Mononuclear cell (primary cell): Measurements from ENCODE around the gene MED25. TPM values are rescaled to one million over a fixed set of nuclear protein-coding genes. Genes with fewer than 3 reads are reported as not detected.

ENCODE experiments used
- H3K27me3 ChIP-seq: 2 replicates; pipeline ENCODE4 v1.6.0; 2011; ENCODE audit warnings: low read length, control low read depth; ENCODE audit not compliant: insufficient read depth
- H3K4me1 ChIP-seq: 2 replicates; pipeline ENCODE4 v1.5.1; 2011; ENCODE audit warnings: mild to moderate bottlenecking, low read length, control low read depth; ENCODE audit not compliant: insufficient read depth
- H3K4me3 ChIP-seq: 2 replicates; pipeline ENCODE4 v1.5.1; 2011; ENCODE audit warnings: mild to moderate bottlenecking, low read length, moderate library complexity
- H3K9me3 ChIP-seq: 2 replicates; pipeline ENCODE4 v1.5.1; 2011; ENCODE audit warnings: low read depth, mild to moderate bottlenecking, control low read depth, low read length
- total RNA-seq: library from RNA; depleted of rRNA; stranded (reverse); fragments of >200 nt; gene quantifications from one replicate; pipeline ENCODE4 v1.2.3, GENCODE V29; 2012

MED25 gene
- total RNA-seq, 1 donor = 15.1 TPM

DNA sequence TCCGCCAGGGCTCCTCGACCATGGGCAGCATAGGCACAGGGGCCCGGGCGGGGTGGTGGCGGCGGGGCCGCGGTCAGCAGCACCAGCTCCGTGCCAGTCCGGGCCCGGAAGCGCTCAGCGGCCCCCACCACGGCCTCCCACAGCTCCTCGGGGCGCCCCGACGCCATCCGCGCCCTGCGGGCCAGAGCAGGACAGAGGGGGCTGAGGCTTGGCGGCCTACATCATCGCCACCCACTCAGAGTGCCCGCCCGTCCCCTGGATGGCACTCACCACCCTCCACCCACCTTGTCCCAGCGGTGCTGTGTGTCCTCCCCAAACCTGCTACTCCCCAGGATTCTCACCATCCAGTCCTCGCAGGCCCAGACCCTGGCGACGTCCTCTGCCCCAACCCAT lies 55.0 kb downstream of the MED25 start:
- H3K4me3 ChIP-seq = no peak overlapping the region
- no peaks in the 10 kb centered on the region for H3K27me3 ChIP-seq
- peaks cover 36% of the 10 kb centered on the region for H3K4me1 ChIP-seq
- H3K9me3 ChIP-seq = no peaks in the 10 kb centered on the region

DNA sequence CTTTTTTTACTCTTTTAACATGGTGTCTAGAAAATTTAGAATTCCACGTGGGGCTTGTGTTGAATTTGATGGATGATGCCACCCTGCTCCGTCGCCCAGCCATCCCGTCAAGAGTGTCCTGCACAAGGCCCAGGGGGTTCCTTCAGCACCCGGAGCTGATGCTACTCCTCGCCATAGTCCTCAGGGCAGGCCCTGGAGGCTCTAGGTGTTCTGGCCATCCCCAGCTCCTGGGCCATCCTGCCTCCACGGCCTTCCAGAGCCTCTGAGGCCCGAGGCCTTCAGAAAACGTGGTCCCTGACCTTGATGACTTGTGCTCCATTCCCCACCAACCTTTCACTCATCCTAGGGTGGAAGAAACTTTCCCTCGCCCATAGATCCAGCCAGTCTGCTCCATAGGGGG lies 55.7 kb downstream of the MED25 start:
- Histone ChIP-seq H3K27me3 (no peaks in the 10 kb centered on the region), H3K4me1 (peaks cover 36% of the 10 kb centered on the region), H3K4me3 (no peak overlapping the region), H3K9me3 (no peaks in the 10 kb centered on the region)

DNA sequence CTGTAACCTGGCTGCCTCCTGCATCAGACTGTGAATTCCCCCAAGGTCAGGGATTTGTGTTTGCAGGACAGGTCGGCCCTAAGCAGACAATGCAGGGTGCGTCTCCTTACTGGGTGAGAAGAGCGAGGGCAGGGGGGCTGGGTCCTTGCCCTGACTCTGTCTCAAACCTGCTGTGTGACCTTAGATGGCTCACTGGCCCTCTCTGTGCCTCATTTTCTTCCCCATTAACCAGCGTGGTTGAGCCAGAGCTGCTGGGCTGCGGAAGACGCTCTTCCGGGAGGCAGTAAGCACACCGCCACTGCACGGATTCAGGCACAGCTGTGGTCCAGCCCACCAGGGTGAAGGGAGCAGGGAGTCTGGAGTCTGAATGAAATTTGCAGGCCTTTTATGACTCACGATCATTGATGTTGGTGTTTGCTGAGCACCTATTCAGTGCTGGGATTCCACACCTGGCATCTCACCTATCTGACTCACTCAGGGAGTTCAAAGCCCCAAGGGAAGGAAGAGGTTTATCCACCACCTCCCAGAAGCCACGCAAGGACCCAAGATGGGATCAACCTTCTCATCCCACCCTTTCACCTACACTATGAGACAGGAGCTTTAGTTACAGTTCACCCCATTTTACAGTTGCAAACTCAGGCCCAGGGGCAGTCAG lies 56.5 kb downstream of the MED25 start:
- no peaks in the 10 kb centered on the region for H3K9me3 ChIP-seq
- no peaks in the 10 kb centered on the region for H3K27me3 ChIP-seq
- H3K4me1 ChIP-seq = peaks cover 38% of the 10 kb centered on the region
- H3K4me3 ChIP-seq = no peak overlapping the region

DNA sequence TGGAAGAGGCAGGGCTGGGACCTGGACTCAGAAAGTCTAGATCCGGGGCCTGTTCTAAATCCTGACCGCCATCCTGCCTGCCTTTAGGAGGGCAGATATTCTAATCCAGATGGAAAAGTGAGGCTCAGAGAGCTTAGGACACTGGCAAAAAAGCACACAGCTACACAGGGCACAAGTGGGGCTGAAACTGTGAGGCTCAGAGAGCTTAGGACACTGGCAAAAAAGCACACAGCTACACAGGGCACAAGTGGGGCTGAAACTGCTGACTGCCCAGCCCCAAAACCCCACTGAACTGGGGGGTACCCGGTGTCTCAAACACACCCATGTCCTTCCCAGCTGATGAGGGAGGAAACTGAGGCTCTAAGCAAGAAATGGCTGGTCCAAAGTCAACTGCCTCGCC lies 57.1 kb downstream of the MED25 start:
- Histone ChIP-seq H3K27me3 (no peaks in the 10 kb centered on the region), H3K4me3 (no peak overlapping the region), H3K4me1 (peaks cover 33% of the 10 kb centered on the region), H3K9me3 (no peaks in the 10 kb centered on the region)

DNA sequence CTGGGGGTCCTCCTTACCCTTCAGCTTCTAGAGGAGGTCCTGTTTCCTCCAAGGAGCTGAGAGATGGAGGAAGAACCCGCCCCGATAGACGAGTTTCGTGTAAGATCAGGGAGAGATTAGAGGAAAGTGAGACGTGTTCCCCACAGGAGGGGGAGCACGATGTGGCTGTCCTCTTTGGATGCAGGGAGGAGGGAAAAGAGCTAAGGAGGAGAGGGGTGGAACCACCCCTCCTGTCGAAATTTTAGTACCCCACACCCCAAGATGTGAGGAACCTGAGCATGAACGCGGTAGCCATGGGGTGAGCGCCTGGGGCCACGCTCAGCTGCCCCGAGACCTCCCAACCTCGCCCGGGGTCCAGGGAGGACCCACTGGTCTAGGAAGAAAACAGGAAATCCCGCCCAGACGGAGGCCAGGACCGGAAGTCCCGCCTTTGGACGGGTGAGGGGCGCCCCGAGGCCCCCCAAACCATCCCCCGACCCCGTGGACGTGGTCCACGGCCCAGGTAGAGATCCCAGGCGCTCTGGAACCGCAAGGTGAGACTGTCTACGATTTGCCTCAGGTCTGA lies 57.9 kb downstream of the MED25 start:
- Histone ChIP-seq H3K4me1 (peaks cover 25% of the 10 kb centered on the region), H3K4me3 (peak overlapping the region; percentile 99), H3K9me3 (no peaks in the 10 kb centered on the region), H3K27me3 (no peaks in the 10 kb centered on the region)

DNA sequence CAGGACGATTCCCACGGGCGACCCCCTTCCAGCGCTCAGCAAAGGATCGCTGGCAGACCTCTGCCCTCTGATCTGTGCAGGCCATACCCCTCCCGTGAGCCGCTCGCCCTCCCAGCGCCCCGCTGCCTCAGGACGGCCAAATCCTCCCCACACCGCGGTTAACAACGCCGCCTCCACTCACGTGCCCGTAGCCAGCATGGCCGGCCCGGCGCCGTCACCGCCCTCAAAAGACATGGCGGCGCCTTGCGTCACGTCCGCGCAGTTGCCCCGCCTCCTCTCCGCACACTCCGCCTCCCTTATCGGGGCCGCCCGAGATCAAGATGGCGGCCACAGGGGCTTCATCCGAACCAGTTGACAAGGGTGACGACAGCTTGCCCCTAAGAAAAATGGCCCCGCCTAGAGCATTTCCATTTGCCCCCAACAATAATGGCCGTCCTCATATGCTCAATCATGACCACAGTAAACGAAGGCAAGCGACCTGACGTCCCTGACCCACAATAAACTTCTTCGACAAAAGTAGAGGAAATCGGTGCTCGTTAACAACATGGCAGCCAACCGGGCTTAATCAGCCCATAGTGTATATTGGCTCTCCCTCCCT lies 58.4 kb downstream of the MED25 start:
- Histone ChIP-seq H3K27me3 (no peaks in the 10 kb centered on the region), H3K4me1 (peaks cover 25% of the 10 kb centered on the region), H3K4me3 (peak overlapping the region; percentile 99), H3K9me3 (no peaks in the 10 kb centered on the region)

DNA sequence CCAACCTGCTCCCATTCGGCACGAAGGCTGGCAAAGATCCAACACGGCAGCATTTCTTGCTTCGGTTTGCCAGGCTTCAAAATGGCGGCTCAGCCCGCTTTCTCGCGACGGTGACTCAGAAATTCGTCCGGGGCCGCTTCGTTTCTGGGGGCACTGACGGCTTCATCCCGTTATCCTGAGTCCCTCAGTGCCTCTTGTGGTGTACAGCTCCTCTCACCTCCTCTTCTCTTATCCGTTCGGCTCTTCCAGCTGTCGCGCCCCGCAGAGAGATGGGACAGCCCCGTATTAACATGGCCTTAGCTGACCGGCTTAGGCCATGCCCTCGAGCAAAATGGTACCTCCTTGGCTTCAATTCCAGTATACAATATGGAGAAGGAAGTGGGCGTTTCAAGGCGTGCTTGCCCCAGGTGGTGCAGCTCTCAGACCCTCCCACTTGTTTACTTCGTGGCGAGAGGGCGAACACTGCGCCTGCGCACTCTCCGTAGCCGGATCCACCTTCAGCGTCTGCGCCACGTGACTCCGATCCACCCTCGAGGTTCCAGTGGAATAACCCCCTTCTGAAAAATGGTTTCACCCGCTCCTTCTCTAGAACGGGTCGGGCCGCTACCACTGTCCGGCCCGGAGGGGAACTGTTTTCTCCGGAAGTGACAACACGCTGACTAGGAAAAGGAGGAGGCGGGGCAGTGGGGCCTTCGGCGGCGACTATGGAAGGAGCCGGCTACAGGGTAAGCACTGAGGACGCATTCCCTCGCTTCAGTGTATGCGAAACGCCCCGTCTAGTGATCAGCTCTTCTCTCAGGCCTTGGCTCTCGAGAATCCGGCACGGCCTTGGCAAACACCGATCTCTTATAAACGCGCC lies 59.2 kb downstream of the MED25 start, which contains the start of the genes AKT1S1 and TBC1D17:
Gene AKT1S1, minus strand, starts transcription at position 336 of the 859 bp plus-strand sequence. CDS start 4,060 bp downstream, outside the sequence.
Gene TBC1D17, plus strand, starts transcription at position 683 of the 859 bp plus-strand sequence. Its CDS starts 22 bp downstream, at position 705.
- peak within 1 kb of the TSS; percentile 99 for H3K4me3 ChIP-seq
- H3K4me1 ChIP-seq = peaks cover 25% of the 10 kb centered on the region
- H3K9me3 ChIP-seq = no peaks in the 10 kb centered on the region
- H3K27me3 ChIP-seq = no peaks in the 10 kb centered on the region

DNA sequence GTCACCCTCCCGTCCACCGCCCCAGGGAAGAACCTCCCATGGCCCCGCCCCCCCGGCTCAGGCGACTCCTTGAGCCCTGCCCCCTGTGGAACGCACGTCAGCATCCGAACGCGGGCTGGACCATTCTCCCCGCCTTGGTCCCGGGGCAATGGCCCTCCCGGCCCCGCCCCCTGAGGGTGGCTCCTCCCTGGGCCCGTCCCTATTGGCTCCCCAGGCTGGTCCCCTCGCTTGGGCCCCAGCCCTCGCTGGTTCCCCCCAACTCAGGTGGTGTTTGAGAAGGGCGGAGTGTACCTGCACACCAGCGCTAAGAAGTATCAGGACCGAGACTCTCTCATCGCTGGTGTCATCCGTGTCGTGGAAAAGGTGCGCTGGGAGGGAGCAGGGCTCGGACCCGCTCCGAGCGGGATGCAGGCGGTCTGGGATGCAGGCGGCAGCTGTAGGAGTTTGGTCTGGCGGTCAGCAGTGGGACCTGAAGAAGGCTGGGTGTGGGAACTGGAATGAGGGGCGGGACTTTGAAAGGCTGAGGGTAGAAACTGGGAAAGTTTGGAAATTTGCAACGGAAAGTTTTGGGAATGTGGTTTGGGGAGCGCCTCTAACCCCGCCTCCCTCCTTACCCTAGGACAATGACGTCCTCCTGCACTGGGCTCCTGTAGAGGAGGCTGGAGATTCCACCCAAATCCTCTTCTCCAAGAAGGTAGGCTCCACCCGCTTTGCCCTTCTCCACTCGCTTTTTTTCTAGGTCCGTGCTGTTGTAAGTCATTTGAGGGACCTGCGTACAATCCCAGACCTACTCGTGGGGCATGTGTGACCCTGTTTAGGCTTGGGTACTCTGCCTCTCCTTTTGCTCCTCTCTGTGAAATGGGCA lies 60.0 kb downstream of the MED25 start:
- no peaks in the 10 kb centered on the region for H3K27me3 ChIP-seq
- H3K4me3 ChIP-seq = peak overlapping the region; percentile 56
- peaks cover 25% of the 10 kb centered on the region for H3K4me1 ChIP-seq
- no peaks in the 10 kb centered on the region for H3K9me3 ChIP-seq

DNA sequence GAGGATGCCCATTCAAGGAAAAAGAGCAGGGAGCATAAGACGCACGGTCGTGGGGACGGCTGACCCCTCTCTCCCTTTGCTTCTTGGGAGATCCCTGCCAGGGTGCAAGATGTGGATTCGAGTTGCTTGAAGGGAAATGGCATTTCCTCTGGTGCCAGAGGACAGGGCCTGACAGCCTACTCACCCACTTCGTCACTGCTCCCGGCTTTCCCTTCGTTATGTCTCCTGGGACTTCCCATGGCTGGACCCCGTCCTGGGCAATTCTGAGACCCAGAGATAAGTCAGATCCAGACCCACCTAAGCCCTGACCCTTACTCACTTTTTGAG lies 60.6 kb downstream of the MED25 start:
- H3K27me3 ChIP-seq = no peaks in the 10 kb centered on the region
- no peaks in the 10 kb centered on the region for H3K9me3 ChIP-seq
- H3K4me3 ChIP-seq = no peak overlapping the region
- peaks cover 25% of the 10 kb centered on the region for H3K4me1 ChIP-seq

DNA sequence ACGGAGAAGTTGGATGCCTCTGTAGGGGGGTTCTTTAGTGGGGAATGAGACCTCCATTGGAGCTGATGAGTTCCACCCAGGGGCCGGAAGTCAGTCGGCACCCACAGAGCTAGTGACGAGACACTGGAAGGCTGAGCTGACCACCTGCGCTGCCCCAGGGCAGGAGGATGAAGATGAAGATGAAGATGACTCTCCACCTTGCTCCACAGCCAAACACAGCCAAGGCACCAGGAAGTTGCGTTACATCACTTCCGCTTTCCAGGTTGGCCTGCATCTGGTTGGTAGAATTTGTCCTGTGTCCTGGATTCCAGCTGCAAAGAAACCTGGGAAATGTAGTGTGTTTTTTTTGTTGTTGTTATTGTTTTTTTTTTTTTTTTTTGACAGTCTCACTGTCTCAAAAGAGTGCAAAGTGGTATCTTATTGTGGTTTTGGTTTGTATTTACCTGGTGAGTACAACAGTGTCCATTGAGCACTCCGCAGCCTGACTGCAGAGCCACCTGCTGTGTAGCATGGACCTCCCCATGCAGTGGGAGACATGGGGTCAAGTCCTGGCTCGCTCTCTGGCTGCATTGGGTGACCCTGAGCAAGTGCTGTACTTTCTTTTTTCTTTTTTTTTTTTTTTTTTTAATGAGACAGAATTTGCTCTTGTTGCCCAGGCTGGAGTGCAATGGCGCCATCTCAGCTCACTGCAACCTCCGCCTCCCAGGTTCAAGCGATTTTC lies 61.3 kb downstream of the MED25 start:
- peaks cover 25% of the 10 kb centered on the region for H3K4me1 ChIP-seq
- H3K27me3 ChIP-seq = no peaks in the 10 kb centered on the region
- H3K9me3 ChIP-seq = no peaks in the 10 kb centered on the region
- no peak overlapping the region for H3K4me3 ChIP-seq

DNA sequence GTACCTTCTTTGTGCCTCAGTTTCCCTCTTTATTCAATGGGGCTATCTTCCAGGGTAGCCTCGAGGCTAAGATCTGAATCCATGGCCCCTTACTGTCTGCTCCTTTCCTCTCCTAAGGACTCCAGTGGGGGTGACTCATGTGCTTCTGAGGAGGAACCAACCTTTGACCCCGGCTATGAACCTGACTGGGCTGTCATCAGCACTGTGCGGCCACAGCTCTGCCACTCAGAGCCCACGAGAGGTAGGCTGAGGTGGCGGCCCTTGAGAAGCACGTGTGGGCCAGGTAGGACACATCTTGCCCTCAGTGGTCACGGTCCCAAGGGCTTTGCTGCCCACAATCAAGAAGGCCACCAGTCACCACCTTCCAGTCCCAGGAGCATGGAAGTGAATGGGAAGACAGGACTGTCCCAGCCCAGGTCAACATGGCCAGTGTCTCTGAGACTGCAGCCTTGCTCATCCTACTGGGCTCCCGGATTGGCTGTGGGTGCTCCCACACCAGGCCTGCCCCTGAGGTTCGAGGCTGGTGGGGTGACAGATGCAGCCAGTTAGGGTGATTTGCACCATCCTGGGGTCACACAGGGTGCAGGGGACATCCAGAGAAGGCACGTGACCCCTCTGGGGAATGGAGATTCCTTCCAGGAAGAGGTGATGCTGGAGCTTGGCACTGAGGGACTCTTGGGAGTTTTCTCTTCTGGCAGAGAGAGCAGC lies 62.2 kb downstream of the MED25 start:
- H3K9me3 ChIP-seq = no peaks in the 10 kb centered on the region
- no peaks in the 10 kb centered on the region for H3K27me3 ChIP-seq
- peaks cover 22% of the 10 kb centered on the region for H3K4me1 ChIP-seq
- H3K4me3 ChIP-seq = no peak overlapping the region

DNA sequence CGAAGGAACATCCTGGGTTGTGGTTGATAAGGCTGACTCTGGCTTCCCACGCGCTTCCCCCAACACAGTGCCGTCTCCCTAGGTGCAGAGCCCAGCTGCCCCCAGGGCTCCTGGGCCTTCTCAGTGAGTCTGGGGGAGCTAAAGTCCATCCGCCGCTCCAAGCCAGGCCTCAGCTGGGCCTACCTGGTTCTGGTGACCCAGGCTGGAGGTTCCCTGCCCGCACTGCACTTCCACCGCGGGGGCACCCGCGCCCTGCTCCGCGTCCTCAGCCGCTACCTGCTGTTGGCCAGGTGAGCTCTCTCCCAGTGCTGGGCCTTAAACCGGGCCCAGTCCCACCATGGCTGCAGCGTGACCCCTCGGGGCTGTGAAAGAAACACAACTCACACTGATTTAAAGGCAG lies 63.1 kb downstream of the MED25 start:
- H3K4me3 ChIP-seq = no peak overlapping the region
- H3K4me1 ChIP-seq = peaks cover 14% of the 10 kb centered on the region
- H3K27me3 ChIP-seq = no peaks in the 10 kb centered on the region
- H3K9me3 ChIP-seq = no peaks in the 10 kb centered on the region

DNA sequence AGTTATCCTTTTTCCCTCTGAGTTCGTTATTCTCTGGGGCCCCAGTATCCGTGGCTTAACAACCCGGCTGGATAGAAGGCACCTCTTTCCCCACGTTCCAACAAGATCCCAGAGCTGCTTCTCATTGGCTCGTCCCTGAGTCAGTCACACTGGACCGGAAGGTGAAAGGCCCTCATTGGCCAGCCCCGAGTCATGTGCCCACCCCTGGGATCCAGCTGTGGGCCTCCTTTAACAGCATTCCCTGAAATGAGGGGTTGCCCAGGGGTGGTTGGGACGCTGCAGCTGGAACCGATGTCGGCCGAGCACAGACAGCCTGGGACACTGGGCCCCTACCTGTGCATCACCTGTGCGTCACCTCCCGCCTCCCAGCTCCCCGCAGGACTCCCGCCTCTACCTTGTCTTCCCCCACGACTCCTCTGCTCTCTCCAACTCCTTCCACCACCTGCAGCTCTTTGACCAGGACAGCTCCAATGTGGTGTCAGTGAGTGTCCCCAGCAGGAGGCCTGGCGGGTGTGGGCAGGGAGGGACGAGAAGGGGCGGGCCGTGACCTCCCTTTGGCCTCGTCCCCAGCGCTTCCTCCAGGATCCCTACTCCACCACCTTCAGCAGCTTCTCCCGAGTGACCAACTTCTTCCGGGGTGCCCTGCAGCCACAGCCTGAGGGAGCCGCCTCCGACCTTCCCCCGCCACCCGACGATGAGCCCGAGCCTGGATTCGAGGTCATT lies 63.7 kb downstream of the MED25 start:
- H3K9me3 ChIP-seq = no peaks in the 10 kb centered on the region
- peaks cover 14% of the 10 kb centered on the region for H3K4me1 ChIP-seq
- no peaks in the 10 kb centered on the region for H3K27me3 ChIP-seq

More for the DNA sequence above, 63.7 kb downstream of the MED25 start:
- H3K4me3 ChIP-seq = no peak overlapping the region
